OCI-LY3 (cell line): ENCODE data around the gene LACTBL1.

Source experiments
- H2AFZ ChIP-seq: fragments of 200-600, 300-600 bp; shearing (Covaris generic); 2 replicates; pipeline ENCODE4 v1.6.0; 2014; ENCODE audit warnings: antibody characterized with exemption, low read depth, low read length
- H3K27ac ChIP-seq: fragments of 200-600, 300-600 bp; sonication (generic); 2 replicates; pipeline ENCODE4 v1.5.1; 2014; ENCODE audit warnings: mild to moderate bottlenecking, low read length, moderate library complexity, mixed read lengths
- H3K27me3 ChIP-seq: fragments of 200-600, 300-600 bp; sonication (generic); 2 replicates; pipeline ENCODE4 v1.6.1; 2014; ENCODE audit warnings: low read depth, low read length, mixed read lengths
- H3K36me3 ChIP-seq: fragments of 200-600, 300-600 bp; sonication (generic); replicated peaks from 2 replicates; pipeline ENCODE3; 2014; ENCODE audit warnings: low read depth, low read length, mixed read lengths
- H3K4me1 ChIP-seq: fragments of 300-600, 200-600 bp; sonication (generic); 2 replicates; pipeline ENCODE4 v1.6.1; 2014; ENCODE audit warnings: low read length, mixed read lengths
- H3K4me2 ChIP-seq: fragments of 200-600, 300-600 bp; sonication (generic); 2 replicates; pipeline ENCODE4 v1.6.1; 2014; ENCODE audit warnings: low read length, mixed read lengths
- H3K4me3 ChIP-seq: fragments of 300-600, 200-600 bp; sonication (generic); 2 replicates; pipeline ENCODE4 v1.5.1; 2014; ENCODE audit warnings: antibody characterized with exemption, mild to moderate bottlenecking, low read length, moderate library complexity
- H3K79me2 ChIP-seq: fragments of 300-600, 200-600 bp; shearing (Covaris generic); 2 replicates; pipeline ENCODE4 v1.6.1; 2014; ENCODE audit warnings: mild to moderate bottlenecking, low read length, mixed read lengths
- H3K9ac ChIP-seq: fragments of 300-600, 200-600 bp; shearing (Covaris generic); 2 replicates; pipeline ENCODE4 v1.6.0; 2014; ENCODE audit warnings: mild to moderate bottlenecking, low read length, moderate library complexity
- H3K9me3 ChIP-seq: fragments of 200-600, 300-600 bp; shearing (Covaris generic); 2 replicates; pipeline ENCODE4 v1.6.1; 2014; ENCODE audit warnings: low read length, mixed read lengths; ENCODE audit not compliant: insufficient read depth
- H4K20me1 ChIP-seq: fragments of 200-600, 300-600 bp; sonication (generic); 2 replicates; pipeline ENCODE4 v1.6.1; 2016; ENCODE audit warnings: low read length, mixed read lengths; ENCODE audit not compliant: insufficient read depth
- EZH2phosphoT487 ChIP-seq: fragments of 200-600 bp; shearing (Covaris generic); IDR thresholded peaks from 2 replicates; pipeline ENCODE4 v1.6.1; 2018; ENCODE audit warnings: antibody characterized with exemption, mixed run types, low read depth
- TF ChIP-seq, protein P1 (sequence below): fragments of 200-600, 300-600 bp; sonication (generic); IDR thresholded peaks from 2 replicates; pipeline ENCODE4 v1.5.1; 2014; ENCODE audit warnings: antibody characterized with exemption, low read length, low read depth

The LACTBL1 gene

GRCh38 chr1:22925111-22925510, 47.6 kb downstream of the LACTBL1 start:
- no peaks in the 10 kb centered on the region for H3K79me2 ChIP-seq
- no peak overlapping the region for H3K4me2 ChIP-seq
- H2AFZ ChIP-seq: no peak overlapping the region
- no peak overlapping the region for H3K4me3 ChIP-seq
- no peaks in the 10 kb centered on the region for H3K4me1 ChIP-seq
- H3K27ac ChIP-seq: no peak overlapping the region
- no peak overlapping the region for H3K9ac ChIP-seq
- no peak for TF ChIP-seq EZH2phosphoT487
- TF ChIP-seq, protein P1, sequence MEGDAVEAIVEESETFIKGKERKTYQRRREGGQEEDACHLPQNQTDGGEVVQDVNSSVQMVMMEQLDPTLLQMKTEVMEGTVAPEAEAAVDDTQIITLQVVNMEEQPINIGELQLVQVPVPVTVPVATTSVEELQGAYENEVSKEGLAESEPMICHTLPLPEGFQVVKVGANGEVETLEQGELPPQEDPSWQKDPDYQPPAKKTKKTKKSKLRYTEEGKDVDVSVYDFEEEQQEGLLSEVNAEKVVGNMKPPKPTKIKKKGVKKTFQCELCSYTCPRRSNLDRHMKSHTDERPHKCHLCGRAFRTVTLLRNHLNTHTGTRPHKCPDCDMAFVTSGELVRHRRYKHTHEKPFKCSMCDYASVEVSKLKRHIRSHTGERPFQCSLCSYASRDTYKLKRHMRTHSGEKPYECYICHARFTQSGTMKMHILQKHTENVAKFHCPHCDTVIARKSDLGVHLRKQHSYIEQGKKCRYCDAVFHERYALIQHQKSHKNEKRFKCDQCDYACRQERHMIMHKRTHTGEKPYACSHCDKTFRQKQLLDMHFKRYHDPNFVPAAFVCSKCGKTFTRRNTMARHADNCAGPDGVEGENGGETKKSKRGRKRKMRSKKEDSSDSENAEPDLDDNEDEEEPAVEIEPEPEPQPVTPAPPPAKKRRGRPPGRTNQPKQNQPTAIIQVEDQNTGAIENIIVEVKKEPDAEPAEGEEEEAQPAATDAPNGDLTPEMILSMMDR: no peak
- no peaks in the 10 kb centered on the region for H3K36me3 ChIP-seq
- no peaks in the 10 kb centered on the region for H3K27me3 ChIP-seq
- H4K20me1 ChIP-seq: no peaks in the 10 kb centered on the region
- no peaks in the 10 kb centered on the region for H3K9me3 ChIP-seq

- Histone ChIP-seq H3K27me3 (no peaks in the 10 kb centered on the region), H3K27ac (no peak overlapping the region)
Measured at GRCh38 chr1:22922640-22923039, 50.0 kb downstream of the LACTBL1 start.

DNA sequence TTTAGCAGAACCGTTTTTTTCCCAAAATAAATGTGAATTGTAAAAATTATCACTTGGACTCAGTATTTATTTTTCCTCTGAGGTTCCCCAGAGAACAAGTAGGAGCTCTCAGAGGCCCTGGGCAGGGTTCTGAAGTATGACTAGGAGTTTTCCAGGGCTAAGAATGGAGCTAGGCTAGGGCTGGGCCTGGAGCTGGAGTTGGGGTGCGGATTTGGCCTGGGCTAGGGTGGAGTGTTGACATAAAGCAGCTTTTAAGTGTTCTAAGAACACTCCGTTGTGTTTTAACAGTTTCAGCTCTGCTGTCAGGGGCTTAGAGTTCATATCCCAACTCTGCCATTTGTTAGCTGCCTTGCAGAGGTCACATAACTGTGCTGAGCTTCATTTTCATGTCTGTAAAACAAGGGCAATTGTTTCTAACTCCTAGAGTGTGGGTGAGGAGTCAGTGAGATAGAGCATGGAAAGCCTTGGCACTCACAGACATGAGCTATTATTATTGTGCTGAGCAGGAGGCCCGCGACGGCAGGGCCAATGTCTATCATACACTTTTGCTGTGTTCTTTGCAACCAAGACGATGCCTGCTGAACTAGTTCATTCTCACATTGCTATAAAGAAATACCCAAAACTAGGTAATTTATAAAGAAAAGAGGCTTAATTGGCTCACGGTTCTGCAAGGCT, 51.1 kb downstream of the LACTBL1 start:
- Histone ChIP-seq H3K4me1 (no peaks in the 10 kb centered on the region), H3K4me3 (no peak overlapping the region), H3K36me3 (no peaks in the 10 kb centered on the region), H3K4me2 (no peak overlapping the region), H3K27ac (no peak overlapping the region), H3K27me3 (no peaks in the 10 kb centered on the region), H3K9ac (no peak overlapping the region), H3K9me3 (no peaks in the 10 kb centered on the region), H4K20me1 (no peaks in the 10 kb centered on the region), H2AFZ (no peak overlapping the region), H3K79me2 (no peaks in the 10 kb centered on the region)
- TF ChIP-seq, protein P1: no peak
- TF ChIP-seq EZH2phosphoT487: no peak

More at GRCh38 chr1:22922640-22923039, 50.0 kb downstream of the LACTBL1 start:
- no peak overlapping the region for H3K4me3 ChIP-seq
- no peaks in the 10 kb centered on the region for H3K9me3 ChIP-seq
- H3K4me1 ChIP-seq: no peaks in the 10 kb centered on the region
- no peaks in the 10 kb centered on the region for H3K79me2 ChIP-seq
- H2AFZ ChIP-seq: no peak overlapping the region
- H3K4me2 ChIP-seq: no peak overlapping the region
- no peaks in the 10 kb centered on the region for H4K20me1 ChIP-seq
- H3K36me3 ChIP-seq: no peaks in the 10 kb centered on the region
- H3K9ac ChIP-seq: no peak overlapping the region
- no peak for TF ChIP-seq EZH2phosphoT487
- TF ChIP-seq, protein P1: no peak

GRCh38 chr1:22920734-22921451, 51.8 kb downstream of the LACTBL1 start:
- Histone ChIP-seq H3K4me3 (no peak overlapping the region), H4K20me1 (no peaks in the 10 kb centered on the region), H2AFZ (no peak overlapping the region), H3K36me3 (no peaks in the 10 kb centered on the region), H3K9me3 (no peaks in the 10 kb centered on the region), H3K4me2 (no peak overlapping the region), H3K79me2 (no peaks in the 10 kb centered on the region), H3K4me1 (no peaks in the 10 kb centered on the region), H3K27ac (no peak overlapping the region), H3K27me3 (no peaks in the 10 kb centered on the region), H3K9ac (no peak overlapping the region)
- TF ChIP-seq, protein P1: no peak
- no peak for TF ChIP-seq EZH2phosphoT487
